Measurements from ENCODE around the gene FITM2. TPM values are rescaled to one million over a fixed set of nuclear protein-coding genes. Genes with fewer than 3 reads are reported as not detected.

The FITM2 gene, protein sequence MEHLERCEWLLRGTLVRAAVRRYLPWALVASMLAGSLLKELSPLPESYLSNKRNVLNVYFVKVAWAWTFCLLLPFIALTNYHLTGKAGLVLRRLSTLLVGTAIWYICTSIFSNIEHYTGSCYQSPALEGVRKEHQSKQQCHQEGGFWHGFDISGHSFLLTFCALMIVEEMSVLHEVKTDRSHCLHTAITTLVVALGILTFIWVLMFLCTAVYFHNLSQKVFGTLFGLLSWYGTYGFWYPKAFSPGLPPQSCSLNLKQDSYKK
- total RNA-seq = 3.2 and 3.5 TPM in 2 replicates

DNA sequence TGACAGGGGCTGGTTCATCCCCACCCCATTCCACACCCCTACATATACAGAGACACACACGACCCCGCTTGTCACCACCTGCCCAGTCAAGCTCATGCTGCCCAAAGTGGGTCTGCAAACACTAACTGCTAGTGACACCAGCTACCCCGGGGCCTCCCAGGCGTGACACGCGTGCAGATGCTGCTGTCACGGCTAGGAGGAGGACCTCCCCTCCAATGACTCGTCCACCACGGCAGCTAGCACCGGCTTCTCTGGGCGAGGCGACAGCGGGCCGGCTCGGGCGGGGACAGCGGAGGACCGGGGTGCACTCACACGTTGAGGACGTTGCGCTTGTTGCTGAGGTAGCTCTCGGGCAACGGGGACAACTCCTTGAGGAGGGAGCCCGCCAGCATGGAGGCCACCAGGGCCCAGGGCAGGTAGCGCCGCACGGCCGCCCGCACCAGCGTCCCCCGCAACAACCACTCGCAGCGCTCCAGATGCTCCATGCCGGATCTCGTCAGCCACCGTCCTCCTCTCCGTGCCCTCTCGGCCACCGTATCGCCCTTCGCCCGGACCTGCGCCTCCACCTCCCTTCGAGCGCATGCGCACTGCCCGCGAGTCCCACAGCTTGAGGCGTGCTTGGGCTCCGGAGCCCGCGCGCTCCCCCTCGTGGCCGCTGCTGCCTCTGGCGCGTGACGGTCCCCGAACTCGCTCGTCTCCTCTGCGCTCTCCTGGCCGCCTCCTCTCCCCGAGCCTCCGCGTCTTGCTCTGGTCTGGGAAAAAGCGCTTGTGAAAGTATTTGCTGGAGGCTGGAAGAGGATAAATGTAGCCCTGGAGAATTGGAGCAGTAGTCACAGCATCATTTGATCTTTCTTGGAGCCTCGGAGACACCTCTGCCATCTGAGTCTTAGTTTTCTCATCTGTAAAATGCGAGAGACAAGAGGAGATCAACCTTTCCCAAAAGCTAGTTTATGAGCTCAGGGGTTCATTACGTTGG, at the start of gene FITM2:
Gene FITM2 (minus strand): TSS at position 539 of the 976 bp plus-strand sequence. CDS start 54 bp downstream, at position 485.

DNA sequence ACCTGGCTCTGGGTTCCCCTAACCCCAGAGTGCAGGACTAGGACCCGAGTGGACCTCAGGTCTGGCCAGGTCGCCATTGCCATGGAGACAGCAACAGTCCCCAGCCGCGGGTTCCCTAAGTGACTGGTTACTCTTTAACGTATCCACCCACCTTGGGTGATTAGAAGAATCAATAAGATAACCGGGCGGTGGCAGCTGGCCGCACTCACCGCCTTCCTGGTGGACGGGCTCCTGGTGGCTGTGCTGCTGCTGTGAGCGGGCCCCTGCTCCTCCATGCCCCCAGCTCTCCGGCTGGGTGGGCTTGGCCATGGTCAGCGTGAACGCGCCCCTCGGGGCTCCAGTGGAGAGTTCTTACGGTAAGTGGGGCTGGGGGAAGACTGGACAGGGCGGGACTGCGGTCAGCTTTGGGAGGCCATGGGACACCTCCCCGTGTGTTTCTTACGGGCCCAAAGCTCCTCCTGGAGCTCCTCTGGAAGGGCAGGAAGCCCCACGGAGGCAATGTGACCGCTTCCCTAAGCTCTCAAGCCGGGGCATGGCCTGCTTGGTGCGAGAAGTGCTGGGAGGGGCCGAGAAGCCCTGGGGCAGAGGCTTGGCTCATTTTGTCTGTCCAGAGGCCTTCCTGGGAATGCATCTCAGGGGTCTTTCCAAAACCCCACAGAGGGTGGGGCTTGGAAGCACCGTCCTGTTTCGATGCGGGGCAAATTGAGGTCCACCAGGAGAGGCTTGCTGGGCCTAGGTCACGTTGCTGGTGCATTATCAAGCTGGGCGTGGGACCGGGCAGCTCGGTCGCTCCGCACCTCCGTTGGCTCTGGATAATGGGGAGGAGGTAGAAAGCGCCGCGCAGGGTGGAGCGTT, 44.7 kb upstream of the FITM2 start, which contains the start of gene HNF4A:
Gene HNF4A (plus strand): TSS at position 202 of the 855 bp plus-strand sequence. CDS start 106 bp downstream, at position 308.

DNA sequence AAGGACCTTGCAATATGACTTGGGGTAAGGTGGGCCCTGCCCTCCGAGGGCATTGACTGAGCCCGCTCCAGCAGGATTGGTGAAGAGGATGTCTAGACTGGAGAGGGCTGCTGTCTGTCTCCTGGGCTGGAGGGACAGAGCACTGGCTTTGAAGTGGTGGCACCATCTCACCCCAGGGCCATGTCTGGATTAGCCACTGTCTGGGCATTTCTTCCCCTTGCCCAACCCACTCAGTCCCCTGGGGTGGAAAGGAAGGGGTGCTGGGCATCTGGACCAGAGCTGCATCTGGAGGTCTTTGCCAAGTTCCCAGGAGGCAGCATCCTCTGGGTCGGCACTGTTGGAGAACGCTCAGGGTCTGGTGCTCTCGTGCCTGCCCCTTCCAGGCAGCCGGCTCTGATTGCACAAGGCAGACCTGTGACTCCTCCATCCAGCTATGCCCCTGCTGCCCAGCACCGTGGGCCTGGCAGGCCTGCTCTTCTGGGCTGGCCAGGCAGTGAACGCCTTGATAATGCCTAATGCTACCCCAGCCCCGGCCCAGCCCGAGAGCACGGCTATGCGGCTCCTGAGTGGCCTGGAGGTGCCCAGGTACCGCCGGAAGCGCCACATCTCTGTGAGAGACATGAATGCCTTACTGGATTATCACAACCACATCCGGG, 25.9 kb upstream of the FITM2 start, which contains the start of gene R3HDML:
Gene R3HDML (plus strand): TSS at position 319 of the 656 bp plus-strand sequence. CDS start 115 bp downstream, at position 434.

Other genes with a start within 250 kb of the FITM2 start
- 0.14 and 0.19 TPM in 2 replicates for gene JPH2, start 124.0 kb downstream of the FITM2 start, total RNA-seq
- gene OSER1, start 100.4 kb downstream of the FITM2 start, total RNA-seq = 16.8 and 21.4 TPM in 2 replicates
- not detected in 2 replicates for gene GDAP1L1, start 63.9 kb downstream of the FITM2 start, total RNA-seq
- not detected in 2 replicates for gene R3HDML, start 25.8 kb upstream of the FITM2 start, total RNA-seq
- gene HNF4A, start 44.5 kb upstream of the FITM2 start, total RNA-seq = not detected in 2 replicates
- gene TTPAL, start 164.7 kb upstream of the FITM2 start, total RNA-seq = 12.4 and 22.6 TPM in 2 replicates
- gene SERINC3, start 210.9 kb upstream of the FITM2 start, total RNA-seq = 35.7 and 71.7 TPM in 2 replicates